H1 (cell line): Measurements from ENCODE around the gene DTX4. TPM values are rescaled to one million over a fixed set of nuclear protein-coding genes. Genes with fewer than 3 reads are reported as not detected.

ENCODE experiments used
- CTCF ChIA-PET: fragments of 300-600 bp; sonication (Branson Sonifier 250); formaldehyde crosslinking; loops from one replicate; lab custom pipeline; 2021; ENCODE audit not compliant: partially characterized antibody; lab: Charles Lee
- POLR2A ChIA-PET: fragments of 300-600 bp; sonication (Branson Sonifier 250); formaldehyde crosslinking; loops from one replicate; lab custom pipeline; 2021; ENCODE audit warnings: inconsistent platforms; ENCODE audit not compliant: partially characterized antibody; lab: Charles Lee
- DNase-seq, 2 experiments: peaks; one replicate each; pipeline versions ENCODE4 v3.0.0 to v3.0.0-alpha.2; 2010 to 2022; ENCODE audit warnings: low spot score in 2 of 2, low read depth in 1 of 2, mixed read lengths in 1 of 2
- FAIRE-seq: peaks from 2 replicates; lab custom pipeline; 2011; peaks lifted over from hg19 to GRCh38; lab: Jason Lieb, UNC
- H2AFZ ChIP-seq: 2 replicates; pipeline ENCODE4 v1.8.1; 2012; ENCODE audit warnings: low read length, inconsistent platforms
- H2AK5ac ChIP-seq: 2 replicates; pipeline ENCODE4 v1.6.1; 2013; ENCODE audit warnings: low read depth, low read length
- H2BK120ac ChIP-seq: replicated peaks from 2 replicates; pipeline ENCODE3; 2013; ENCODE audit warnings: low read depth, low read length, inconsistent platforms
- H2BK12ac ChIP-seq: 2 replicates; pipeline ENCODE4 v1.6.1; 2013; ENCODE audit warnings: low read depth, low read length
- H2BK15ac ChIP-seq: 2 replicates; pipeline ENCODE4 v1.6.1; 2013; ENCODE audit warnings: low read length
- H2BK20ac ChIP-seq: 2 replicates; pipeline ENCODE4 v1.6.1; 2013; ENCODE audit warnings: low read length
- H2BK5ac ChIP-seq: 2 replicates; pipeline ENCODE4 v1.6.1; 2013; ENCODE audit warnings: low read depth, low read length
- H3K14ac ChIP-seq: 2 replicates; pipeline ENCODE4 v1.6.1; 2013; ENCODE audit warnings: inconsistent platforms; ENCODE audit not compliant: insufficient read length
- H3K18ac ChIP-seq: 2 replicates; pipeline ENCODE4 v1.6.1; 2013; ENCODE audit warnings: low read length; ENCODE audit errors: extremely low read depth
- H3K23ac ChIP-seq: 2 replicates; pipeline ENCODE4 v1.6.1; 2013; ENCODE audit warnings: inconsistent platforms; ENCODE audit not compliant: insufficient read length
- H3K23me2 ChIP-seq: 2 replicates; pipeline ENCODE4 v1.6.1; 2013; ENCODE audit warnings: low read depth, low read length
- H3K27ac ChIP-seq: 2 replicates; pipeline ENCODE4 v1.6.1; 2011; ENCODE audit warnings: low read depth, low read length, inconsistent platforms
- H3K27me3 ChIP-seq, 4 experiments: replicated peaks in 1 of 4; 1 replicate in 1 of 4; 2 replicates in 3 of 4; pipeline versions ENCODE4 v1.6.1 to v1.8.1; 2011 to 2013; ENCODE audit warnings: low read length in 3 of 4, mild to moderate bottlenecking in 3 of 4, inconsistent platforms in 2 of 4, mixed read lengths in 2 of 4, moderate library complexity in 1 of 4; ENCODE audit not compliant: control insufficient read depth in 3 of 4, insufficient read depth in 3 of 4; ENCODE audit errors: extremely low read depth in 1 of 4
- H3K36me3 ChIP-seq, 4 experiments: 2 replicates each; pipeline versions ENCODE4 v1.6.1 to v1.8.1; 2011 to 2013; ENCODE audit warnings: mild to moderate bottlenecking in 4 of 4, low read length in 3 of 4, moderate library complexity in 2 of 4, control low read depth in 1 of 4, inconsistent platforms in 1 of 4; ENCODE audit not compliant: insufficient read depth in 4 of 4, control insufficient read depth in 2 of 4
- H3K4ac ChIP-seq: replicated peaks from 2 replicates; pipeline ENCODE3; 2013; ENCODE audit warnings: low read length, low read depth, mixed read lengths, inconsistent platforms; ENCODE audit not compliant: insufficient read length
- H3K4me1 ChIP-seq, 4 experiments: replicated peaks in 1 of 4; 1 replicate in 1 of 4; 2 replicates in 3 of 4; pipeline versions ENCODE4 v1.6.1 to v1.8.1; 2011 to 2013; ENCODE audit warnings: low read length in 3 of 4, inconsistent platforms in 2 of 4, mixed read lengths in 1 of 4; ENCODE audit not compliant: insufficient read depth in 4 of 4, control insufficient read depth in 3 of 4
- H3K4me2 ChIP-seq, 2 experiments: 2 replicates each; pipeline versions ENCODE4 v1.6.1 to v1.8.1; 2011 to 2013; ENCODE audit warnings: low read depth in 2 of 2, low read length in 2 of 2, control low read depth in 1 of 2, inconsistent platforms in 1 of 2, mild to moderate bottlenecking in 1 of 2; ENCODE audit not compliant: insufficient read depth in 1 of 2
- H3K4me3 ChIP-seq, 4 experiments: fragments of 200-600, 300-600 bp in 1 of 4; sonication (generic), shearing (Covaris generic), sonication (Bioruptor Twin) in 1 of 4; 2 replicates each; pipeline versions ENCODE4 v1.5.1 to v1.8.1; 2011 to 2016; ENCODE audit warnings: low read length in 4 of 4, low read depth in 3 of 4, control low read depth in 2 of 4, inconsistent platforms in 2 of 4, mild to moderate bottlenecking in 2 of 4, mixed read lengths in 1 of 4, moderate library complexity in 1 of 4; ENCODE audit not compliant: insufficient read depth in 2 of 4; ENCODE audit errors: extremely low read depth in 1 of 4
- H3K56ac ChIP-seq: replicated peaks from 2 replicates; pipeline ENCODE3; 2013; ENCODE audit warnings: low read depth, mild to moderate bottlenecking, mixed read lengths, low read length, inconsistent platforms; ENCODE audit not compliant: insufficient read length
- H3K79me1 ChIP-seq: 2 replicates; pipeline ENCODE4 v1.6.1; 2013; ENCODE audit warnings: low read depth, low read length, control low read depth
- H3K79me2 ChIP-seq, 2 experiments: 2 replicates each; pipeline versions ENCODE4 v1.6.1 to v1.8.1; 2012 to 2013; ENCODE audit warnings: low read length in 2 of 2, mild to moderate bottlenecking in 2 of 2, inconsistent platforms in 1 of 2; ENCODE audit not compliant: insufficient read depth in 2 of 2, control insufficient read depth in 1 of 2
- H3K9ac ChIP-seq, 4 experiments: replicated peaks in 1 of 4; 1 replicate in 1 of 4; 2 replicates in 3 of 4; pipeline versions ENCODE4 v1.6.1 to v1.8.1; 2011 to 2013; ENCODE audit warnings: low read depth in 3 of 4, low read length in 3 of 4, control low read depth in 2 of 4, mild to moderate bottlenecking in 2 of 4, moderate library complexity in 2 of 4, inconsistent platforms in 1 of 4; ENCODE audit errors: extremely low read depth in 1 of 4
- H3K9me3 ChIP-seq, 2 experiments: 2 replicates each; pipeline versions ENCODE4 v1.6.1 to v1.8.1; 2012 to 2013; ENCODE audit warnings: mild to moderate bottlenecking in 2 of 2, moderate library complexity in 2 of 2, control low read depth in 1 of 2, inconsistent platforms in 1 of 2, low read depth in 1 of 2, low read length in 1 of 2, mixed read lengths in 1 of 2; ENCODE audit not compliant: insufficient read depth in 2 of 2
- H4K20me1 ChIP-seq, 2 experiments: replicated peaks in 1 of 2; 2 replicates each; pipeline versions ENCODE3 to v1.8.1; 2011 to 2013; ENCODE audit warnings: inconsistent platforms in 2 of 2, low read length in 2 of 2, mild to moderate bottlenecking in 1 of 2; ENCODE audit not compliant: insufficient read depth in 2 of 2, control insufficient read depth in 1 of 2
- H4K5ac ChIP-seq: 2 replicates; pipeline ENCODE4 v1.6.1; 2013; ENCODE audit warnings: low read length, low read depth, mixed read lengths, inconsistent platforms; ENCODE audit not compliant: insufficient read length
- H4K8ac ChIP-seq: 2 replicates; pipeline ENCODE4 v1.8.0; 2013; ENCODE audit warnings: mild to moderate bottlenecking, moderate library complexity, low read length, inconsistent platforms; ENCODE audit not compliant: insufficient read depth; ENCODE audit errors: extremely low read depth
- H4K91ac ChIP-seq: replicated peaks from 2 replicates; pipeline ENCODE3; 2013; ENCODE audit warnings: low read length, mixed read lengths, inconsistent platforms; ENCODE audit not compliant: insufficient read length
- CBX5 ChIP-seq: fragments of 300-800, 300-1000 bp; sonication (generic); IDR thresholded peaks from 2 replicates; pipeline ENCODE4 v1.7.1; 2016; ENCODE audit warnings: antibody characterized with exemption, low read length, low read depth
- CHD1 ChIP-seq: IDR thresholded peaks from 2 replicates; pipeline ENCODE4 v1.6.1; 2012; ENCODE audit warnings: low read depth, low read length, improper control_type of control experiment
- CREB1 ChIP-seq: IDR thresholded peaks from 2 replicates; pipeline ENCODE4 v1.6.1; 2012; ENCODE audit warnings: inconsistent platforms
- CTBP2 ChIP-seq: IDR thresholded peaks from 2 replicates; pipeline ENCODE4 v1.7.0; 2011; ENCODE audit warnings: borderline replicate concordance, mild to moderate bottlenecking, moderate library complexity, mixed read lengths, low read length; ENCODE audit not compliant: insufficient read depth, insufficient read length
- HDAC6 ChIP-seq: IDR thresholded peaks from one replicate; pipeline ENCODE4 v1.7.1; 2012; ENCODE audit warnings: low read depth, mild to moderate bottlenecking, inconsistent platforms, low read length, moderate library complexity
- KDM1A ChIP-seq: fragments of 200-600, 300-600 bp; sonication (generic); IDR thresholded peaks from 2 replicates; pipeline ENCODE4 v1.7.1; 2016; ENCODE audit warnings: mild to moderate bottlenecking, low read length, borderline replicate concordance
- RXRA ChIP-seq: IDR thresholded peaks from 2 replicates; pipeline ENCODE4 v1.6.1; 2011; ENCODE audit warnings: low read depth, mild to moderate bottlenecking, low read length, moderate library complexity; ENCODE audit not compliant: insufficient read depth
- SP2 ChIP-seq: IDR thresholded peaks from 2 replicates; pipeline ENCODE4 v1.6.1; 2012; ENCODE audit warnings: mild to moderate bottlenecking, low read length, inconsistent platforms
- ZNF274 ChIP-seq: IDR thresholded peaks from 2 replicates; pipeline ENCODE4 v1.7.0; 2012; ENCODE audit warnings: low read length, borderline replicate concordance; ENCODE audit errors: extremely low read depth
- whole genome bisulfite sequencing, 2 experiments: shearing (Covaris generic) in 1 of 2; methylation state at CpG; one replicate each; pipeline versions ENCODE4 v1.1.6 to v1.1.7; 2013 to 2015; ENCODE audit warnings: low lambda C conversion rate in 2 of 2, mixed read lengths in 2 of 2, inconsistent platforms in 1 of 2, low coverage in 1 of 2, missing lambda C conversion rate in 1 of 2; ENCODE audit not compliant: insufficient replicate concordance in 2 of 2, insufficient coverage in 1 of 2, insufficient read length in 1 of 2; ENCODE audit errors: extremely low coverage in 1 of 2, missing lambda C conversion rate in 1 of 2; 5-methylcytosine and 5-hydroxymethylcytosine counted together
- polyA plus RNA-seq, 7 experiments: library from polyadenylated mRNA; depleted of rRNA in 3 of 7; stranded (reverse) in 5 of 7; unstranded in 2 of 7; fragments of >200 nt in 5 of 7; fragments of 200-250 nt in 2 of 7; gene quantifications; 1 replicate in 5 of 7; 2 replicates in 1 of 7; 4 replicates in 1 of 7; pipeline versions ENCODE4 v1.2.1 to v1.2.3, GENCODE V29; 2011 to 2013; ENCODE audit warnings: missing spikeins in 2 of 7, mixed read lengths in 2 of 7
- total RNA-seq: library from RNA; stranded (reverse); fragmentation: NEBNext Ultra II Directional; extraction: Animal tissue kit (Norgen Biotek cat#: 25700); gene quantifications from 2 replicates; pipeline ENCODE4 v1.2.1, GENCODE V29; 2021
- TF ChIP-seq, protein P1 (sequence below): IDR thresholded peaks from 2 replicates; pipeline ENCODE4 v1.6.1; 2011; ENCODE audit warnings: low read depth, mild to moderate bottlenecking, low read length; ENCODE audit not compliant: insufficient read depth
- TF ChIP-seq, protein P2 (sequence below): IDR thresholded peaks from 2 replicates; pipeline ENCODE4 v1.6.1; 2012; ENCODE audit warnings: low read length, inconsistent platforms

DTX4 gene
- total and polyA plus RNA-seq, 2 of the 8 experiments (the other 6 are each of a cell fraction or from before 2014, with no cell fraction given), result 5.1 to 18.8 TPM

- Histone ChIP-seq H3K36me3 (peaks cover 4 to 39% (median 26%) of the 10 kb centered on the region in 4 experiments; a peak in 6 of 8 replicates), H2BK20ac (no peak overlapping the region), H3K56ac (no peak overlapping the region), H3K27me3 (no peaks in the 10 kb centered on the region), H3K23ac (no peak overlapping the region), H4K5ac (no peak overlapping the region), H3K23me2 (no peaks in the 10 kb centered on the region), H2BK5ac (no peak overlapping the region), H2AK5ac (no peak overlapping the region), H3K79me2 (0 out of 4 replicates have a peak, but pooled peaks cover 0 to 8% of the 10 kb centered on the region in 2 experiments), H3K4ac (no peak overlapping the region), H3K18ac (no peak overlapping the region), H3K79me1 (peaks cover 2% of the 10 kb centered on the region; the same call in 1 of the 2 replicates), H2BK15ac (no peak overlapping the region), H3K4me3 (no peak overlapping the region), H4K91ac (no peak overlapping the region), H2BK120ac (no peak overlapping the region), H2AFZ (no peak overlapping the region), H2BK12ac (no peak overlapping the region), H3K9me3 (no peaks in the 10 kb centered on the region), H3K9ac (no peak overlapping the region), H3K4me2 (no peak overlapping the region), H3K4me1 (peaks cover 0 to 4% (median 0%) of the 10 kb centered on the region in 4 experiments; a peak in 2 of 7 replicates), H3K27ac (no peak overlapping the region), H4K20me1 (peaks cover 2% of the 10 kb centered on the region in 2 experiments), H4K8ac (peak overlapping the region; percentile 25; the same call in 1 of the 2 replicates), H3K14ac (no peak overlapping the region)
- ChIA-PET POLR2A (interaction anchor here (9.4 kb wide), 1 partner anchor 16 kb away, joined by 79 read pairs; the partner anchor contains the start of gene DTX4), CTCF (interaction anchor here (5.1 kb wide), 1 partner anchor 18 kb away, joined by 19 read pairs; the partner anchor contains the start of gene DTX4)
- no peak for DNase-seq
- WGBS, 2 experiments, result 82% methylated on average over 4 of the region's 4 CpGs; no CpG with 5 or more reads in 1 of the 2 experiments
- FAIRE-seq, result no peak
- TF ChIP-seq CHD1 (no peak), KDM1A (no peak), CTBP2 (no peak), CBX5 (no peak), HDAC6 (no peak), ZNF274 (no peak), SP2 (no peak), CREB1 (no peak), RXRA (no peak)
- TF ChIP-seq, protein P1, sequence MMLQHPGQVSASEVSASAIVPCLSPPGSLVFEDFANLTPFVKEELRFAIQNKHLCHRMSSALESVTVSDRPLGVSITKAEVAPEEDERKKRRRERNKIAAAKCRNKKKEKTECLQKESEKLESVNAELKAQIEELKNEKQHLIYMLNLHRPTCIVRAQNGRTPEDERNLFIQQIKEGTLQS, result no peak
- TF ChIP-seq, protein P2, sequence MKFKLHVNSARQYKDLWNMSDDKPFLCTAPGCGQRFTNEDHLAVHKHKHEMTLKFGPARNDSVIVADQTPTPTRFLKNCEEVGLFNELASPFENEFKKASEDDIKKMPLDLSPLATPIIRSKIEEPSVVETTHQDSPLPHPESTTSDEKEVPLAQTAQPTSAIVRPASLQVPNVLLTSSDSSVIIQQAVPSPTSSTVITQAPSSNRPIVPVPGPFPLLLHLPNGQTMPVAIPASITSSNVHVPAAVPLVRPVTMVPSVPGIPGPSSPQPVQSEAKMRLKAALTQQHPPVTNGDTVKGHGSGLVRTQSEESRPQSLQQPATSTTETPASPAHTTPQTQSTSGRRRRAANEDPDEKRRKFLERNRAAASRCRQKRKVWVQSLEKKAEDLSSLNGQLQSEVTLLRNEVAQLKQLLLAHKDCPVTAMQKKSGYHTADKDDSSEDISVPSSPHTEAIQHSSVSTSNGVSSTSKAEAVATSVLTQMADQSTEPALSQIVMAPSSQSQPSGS, result no peak
Measured at GRCh38 chr11:59188954-59189353, 17.0 kb downstream of the DTX4 start.
